HepG2 (cell line): Measurements from ENCODE around the gene KCTD4. TPM values are rescaled to one million over a fixed set of nuclear protein-coding genes. Genes with fewer than 3 reads are reported as not detected.
"Not testable (repeated sequence)": the region's sequence is repeated elsewhere in the genome, so short reads cannot be mapped to it uniquely, and the experiment has no call there.

Experiments
- ATAC-seq: fragments of 200-7000 bp; cut with Tn5 transposase; 3 replicates; pipeline ENCODE4 v1.9.1; 2020; ENCODE audit warnings: mild to moderate bottlenecking, moderate library complexity
- BruUV-seq: library from RNA; stranded (reverse); fragments of 400-500 nt; replicated peaks from 2 replicates; lab custom pipeline; 2021; lab: Mats Ljungman, UMichigan
- CTCF ChIA-PET: fragments of 300-600 bp; formaldehyde crosslinking; extraction: SDS; loops from one replicate; lab custom pipeline; 2021; ENCODE audit warnings: low total read pairs, inconsistent platforms, low intra/inter-chr PET ratio; lab: Yijun Ruan, JAX
- POLR2A ChIA-PET: fragments of 350-600 bp; sonication (Branson Sonifier 250); formaldehyde crosslinking; loops from one replicate; lab custom pipeline; 2020; ENCODE audit warnings: antibody characterized with exemption, inconsistent platforms; lab: Yijun Ruan, JAX
- DNase-seq: peaks from one replicate; pipeline ENCODE4 v3.0.0-alpha.2; 2015; ENCODE audit warnings: low spot score
- FAIRE-seq: peaks from 3 replicates; lab custom pipeline; 2011; peaks lifted over from hg19 to GRCh38; lab: Jason Lieb, UNC
- H2AFZ ChIP-seq: one replicate; pipeline ENCODE4 v1.6.1; 2011; ENCODE audit warnings: low read length, inconsistent platforms
- H3K27ac ChIP-seq: fragments of 300-600 bp; 3 replicates; pipeline ENCODE4 v1.8.0; 2011; ENCODE audit warnings: mixed run types, mild to moderate bottlenecking, mixed read lengths, low read length, inconsistent platforms; ENCODE audit not compliant: insufficient read depth; ENCODE audit errors: extremely low read length
- H3K27me3 ChIP-seq, 2 experiments: fragments of 200-600 bp in 1 of 2; 2 replicates in 1 of 2; 3 replicates in 1 of 2; pipeline versions ENCODE4 v1.6.0 to v1.8.0; 2011; ENCODE audit warnings: low read length in 2 of 2, mild to moderate bottlenecking in 2 of 2, moderate library complexity in 2 of 2, inconsistent platforms in 1 of 2; ENCODE audit not compliant: insufficient read depth in 2 of 2, control insufficient read depth in 1 of 2
- H3K36me3 ChIP-seq, 2 experiments: fragments of 200-600 bp in 1 of 2; replicated peaks in 1 of 2; 2 replicates in 1 of 2; 3 replicates in 1 of 2; pipeline versions ENCODE4 v1.5.1 to v1.8.0; 2011; ENCODE audit warnings: low read length in 2 of 2, inconsistent platforms in 1 of 2; ENCODE audit not compliant: insufficient read depth in 2 of 2, control insufficient read depth in 1 of 2
- H3K4me1 ChIP-seq: 2 replicates; pipeline ENCODE4 v1.5.1; 2012; ENCODE audit warnings: low read length, inconsistent platforms; ENCODE audit not compliant: insufficient read depth
- H3K4me2 ChIP-seq: 2 replicates; pipeline ENCODE4 v1.6.0; 2011; ENCODE audit warnings: low read depth, low read length, inconsistent platforms
- H3K4me3 ChIP-seq, 3 experiments: fragments of 200-600 bp in 1 of 3; sonication (generic), shearing (Covaris generic) in 1 of 3; replicated peaks in 1 of 3; 2 replicates each; pipeline ENCODE4 v1.5.1; 2011 to 2016; ENCODE audit warnings: low read length in 3 of 3, inconsistent platforms in 2 of 3, low read depth in 2 of 3, mild to moderate bottlenecking in 2 of 3, control low read depth in 1 of 3, mixed read lengths in 1 of 3; ENCODE audit not compliant: insufficient read depth in 1 of 3
- H3K79me2 ChIP-seq: one replicate; pipeline ENCODE4 v1.6.1; 2011; ENCODE audit warnings: low read length, inconsistent platforms; ENCODE audit not compliant: insufficient read depth
- H3K9ac ChIP-seq: 2 replicates; pipeline ENCODE4 v1.6.0; 2011; ENCODE audit warnings: mild to moderate bottlenecking, low read depth, low read length, inconsistent platforms; ENCODE audit not compliant: insufficient read depth
- H3K9me3 ChIP-seq: 2 replicates; pipeline ENCODE4 v1.5.1; 2012; ENCODE audit warnings: mild to moderate bottlenecking, low read length
- H4K20me1 ChIP-seq: 2 replicates; pipeline ENCODE4 v1.6.0; 2011; ENCODE audit warnings: inconsistent platforms, mild to moderate bottlenecking, low read length, moderate library complexity; ENCODE audit not compliant: insufficient read depth
- PHF21A ChIP-seq: sonication (generic); formaldehyde crosslinking; IDR thresholded peaks from 2 replicates; pipeline ENCODE4 v1.5.0; 2020; ENCODE audit warnings: mild to moderate bottlenecking, missing genetic modification reagents
- RAD51 ChIP-seq: fragments of 450-650 bp; IDR thresholded peaks from 2 replicates; pipeline ENCODE4 v1.6.1; 2016; ENCODE audit warnings: borderline replicate concordance
- SRF ChIP-seq: IDR thresholded peaks from 2 replicates; pipeline ENCODE4 v1.6.1; 2011; ENCODE audit warnings: mild to moderate bottlenecking, low read depth, low read length, moderate library complexity
- TBP ChIP-seq: sonication (generic); formaldehyde crosslinking; IDR thresholded peaks from 2 replicates; pipeline ENCODE4 v1.5.0; 2020; ENCODE audit warnings: missing genetic modification reagents
- TEAD3 ChIP-seq: optimal IDR thresholded peaks from 2 replicates; pipeline ENCODE3; 2016; ENCODE audit warnings: borderline replicate concordance
- TMF1 ChIP-seq: sonication (generic); formaldehyde crosslinking; IDR thresholded peaks from 2 replicates; pipeline ENCODE4 v1.8.1; 2022; ENCODE audit warnings: low read depth, missing genetic modification reagents
- XRCC5 ChIP-seq: fragments of 200-400 bp; formaldehyde crosslinking; optimal IDR thresholded peaks from 2 replicates; pipeline ENCODE3; 2017; ENCODE audit warnings: mild to moderate bottlenecking, low read length
- ZBTB38 ChIP-seq: sonication (generic); formaldehyde crosslinking; IDR thresholded peaks from 2 replicates; pipeline ENCODE4 v1.5.1; 2020; ENCODE audit warnings: mild to moderate bottlenecking, missing genetic modification reagents
- ZNF614 ChIP-seq: IDR thresholded peaks from 2 replicates; pipeline ENCODE4 v1.6.1; 2018; ENCODE audit warnings: missing biosample characterization, missing genetic modification reagents, inconsistent platforms, borderline replicate concordance
- ZNF775 ChIP-seq: sonication (generic); formaldehyde crosslinking; IDR thresholded peaks from 2 replicates; pipeline ENCODE4 v1.4.0; 2020; ENCODE audit warnings: missing genetic modification reagents, mild to moderate bottlenecking, moderate library complexity, borderline replicate concordance
- WGBS: methylation state at CpG from one replicate; pipeline ENCODE4 v1.1.6; 2017; ENCODE audit warnings: low lambda C conversion rate; 5-methylcytosine and 5-hydroxymethylcytosine counted together
- in situ Hi-C: cut with HindIII; loops from 2 replicates; pipeline ENCODE4 v1.10.0; 2017; ENCODE audit warnings: low pct_unique_long_range_greater_than_20kb; ENCODE audit not compliant: extremely low pct_ligation_motif_present
- intact Hi-C: fragments of 100-400 bp; cut with micrococcal nuclease; formaldehyde crosslinking; loops from one replicate; pipeline ENCODE4 v1.10.0; 2022; ENCODE audit not compliant: unreplicated experiment
- polyA plus RNA-seq, 8 experiments: library from polyadenylated mRNA; depleted of rRNA in 3 of 8; stranded (reverse) in 7 of 8; unstranded in 1 of 8; fragments of >200 nt; fragmentation: Illumina TruSeq in 4 of 8; extraction: Trizol in 4 of 8; gene quantifications; 2 replicates each; pipeline versions ENCODE4 v1.2.1 to v1.2.3, GENCODE V29; 2011 to 2016; ENCODE audit warnings: low read depth in 4 of 8, missing spikeins in 1 of 8, mixed read lengths in 1 of 8; ENCODE audit not compliant: insufficient read depth in 1 of 8
- total RNA-seq, 5 experiments: library from RNA; depleted of rRNA; stranded (reverse); fragments of >200 nt; fragmentation: Illumina TruSeq; extraction: Trizol; gene quantifications; 2 replicates each; pipeline ENCODE4 v1.2.3, GENCODE V29; 2016; ENCODE audit warnings: low read depth in 1 of 5

Gene KCTD4
- total and polyA plus RNA-seq, 2 of the 13 experiments (the other 11 are each of a cell fraction or from before 2014, with no cell fraction given): not detected

DNA sequence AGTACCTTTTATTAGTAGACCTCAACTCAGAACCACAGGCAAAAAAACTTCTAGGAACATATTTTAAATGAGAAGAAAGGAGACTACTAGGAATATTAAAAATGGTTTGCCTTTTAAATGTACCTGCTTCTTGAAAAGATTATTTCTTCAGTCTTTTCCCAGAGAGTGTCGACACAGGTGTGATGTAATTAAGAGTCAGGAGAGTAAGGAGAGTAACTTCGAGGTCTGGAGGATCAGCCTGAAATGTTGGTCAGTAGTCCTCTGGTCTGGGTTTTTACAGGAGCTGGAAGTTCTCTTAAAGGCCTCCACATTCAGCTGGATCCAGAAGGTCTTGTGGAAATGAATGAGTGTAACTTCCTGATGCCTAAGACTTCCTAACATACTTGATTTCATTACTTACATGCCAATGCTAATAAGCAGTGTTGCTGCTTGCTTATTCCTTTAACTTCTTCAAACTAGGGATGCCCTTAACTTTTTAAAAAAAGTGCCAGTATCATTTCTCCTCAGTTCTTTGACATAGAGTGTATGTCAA is at the start of gene KCTD4 (continued):
- TF ChIP-seq PHF21A (CRISPR knock-in tag): no peak
- TF ChIP-seq ZBTB38: no peak
- TF ChIP-seq TEAD3 (CRISPR knock-in tag): no peak
- TF ChIP-seq RAD51: no peak
- TF ChIP-seq ZNF775 (CRISPR knock-in tag): no peak

- no peaks in the 10 kb centered on the region for H3K9me3 ChIP-seq
- in situ Hi-C loops (no loop called here), intact Hi-C loops (no loop called here)
- ATAC-seq (no peak), FAIRE-seq (no peak), DNase-seq (no peak)
- H3K4me3 ChIP-seq: no peak overlapping the region
- TF ChIP-seq ZNF614 (CRISPR knock-in tag): no peak
- TF ChIP-seq TMF1 (CRISPR knock-in tag): no peak
- no peak for TF ChIP-seq SRF
- no peak for TF ChIP-seq XRCC5
- no peak for TF ChIP-seq TBP (CRISPR knock-in tag)
- WGBS: 98% methylated on average over 3 of the region's 3 CpGs
- no peaks in the 10 kb centered on the region for H3K79me2 ChIP-seq
- no TSS peak for BruUV-seq
- H3K27me3 ChIP-seq: no peaks in the 10 kb centered on the region; a peak in 1 of 5 replicates
- 0 out of 5 replicates have a peak, but pooled peaks cover 0 to 6% of the 10 kb centered on the region in 2 experiments for H3K36me3 ChIP-seq
- ChIA-PET CTCF (no interaction called here), POLR2A (interaction anchor here (0.7 kb wide), 1 partner anchor 24 kb away, joined by 3 read pairs; no protein-coding TSS in a partner anchor)
- no peak overlapping the region for H3K9ac ChIP-seq
- no peak overlapping the region for H3K27ac ChIP-seq
- no peaks in the 10 kb centered on the region for H4K20me1 ChIP-seq
- H3K4me2 ChIP-seq: no peak overlapping the region
- H2AFZ ChIP-seq: no peak overlapping the region
- H3K4me1 ChIP-seq: peaks cover 17% of the 10 kb centered on the region
Observed at GRCh38 chr13:45249662-45250061, 48.8 kb upstream of the KCTD4 start.

DNA sequence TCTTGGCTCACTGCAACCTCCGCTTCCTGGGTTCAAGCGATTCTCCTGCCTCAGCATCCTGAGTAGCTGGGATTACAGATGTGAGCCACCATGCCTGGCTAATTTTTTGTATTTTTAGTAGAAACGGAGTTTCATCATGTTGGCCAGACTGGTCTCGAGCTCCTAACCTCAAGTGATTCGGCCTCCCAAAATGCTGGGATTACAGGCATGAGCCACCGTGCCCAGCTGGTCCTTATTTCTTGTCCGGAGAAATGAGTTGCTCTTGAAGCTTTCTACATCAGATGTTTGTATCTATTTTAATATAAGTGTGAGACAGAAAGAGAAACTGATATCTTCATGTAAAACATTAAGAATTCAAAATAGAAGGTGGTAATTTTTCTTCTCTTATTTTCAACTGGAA is 43.9 kb upstream of the KCTD4 start:
- H3K79me2 ChIP-seq, FAIRE-seq, intact Hi-C loops, CTCF ChIA-PET, BruUV-seq, ATAC-seq, H3K4me3 ChIP-seq, DNase-seq, H3K4me1 ChIP-seq, H3K9me3 ChIP-seq, POLR2A ChIA-PET, H3K4me2 ChIP-seq, H3K27ac ChIP-seq, H3K36me3 ChIP-seq, H3K9ac ChIP-seq, H2AFZ ChIP-seq, H3K27me3 ChIP-seq, H4K20me1 ChIP-seq, in situ Hi-C loops: not testable (repeated sequence)
- 96% methylated on average over 7 of the region's 7 CpGs for WGBS
